HEK293 (cell line): ENCODE measurements around the gene AKT1.

ENCODE experiments used
- GLI2 ChIP-seq: fragments of 450-650 bp; formaldehyde crosslinking; IDR thresholded peaks from 2 replicates; pipeline ENCODE4; 2017; ENCODE audit warnings: missing biosample characterization, missing genetic modification characterization, low read depth, borderline replicate concordance
- GLIS1 ChIP-seq: fragments of 450-650 bp; formaldehyde crosslinking; IDR thresholded peaks from 2 replicates; pipeline ENCODE4 v1.5.1; 2016; ENCODE audit warnings: missing biosample characterization, missing genetic modification characterization
- HIC1 ChIP-seq: fragments of 450-650 bp; formaldehyde crosslinking; IDR thresholded peaks from 2 replicates; pipeline ENCODE4 v1.5.1; 2016; ENCODE audit warnings: missing biosample characterization, missing genetic modification characterization
- HOXA7 ChIP-seq: sonication (generic); formaldehyde crosslinking; IDR thresholded peaks from 2 replicates; pipeline ENCODE4 v1.8.1; 2022; ENCODE audit warnings: missing genetic modification reagents, borderline replicate concordance
- HOXD13 ChIP-seq: sonication (generic); formaldehyde crosslinking; IDR thresholded peaks from 2 replicates; pipeline ENCODE4 v1.8.0; 2022; ENCODE audit warnings: missing genetic modification reagents, borderline replicate concordance
- KLF16 ChIP-seq: fragments of 450-650 bp; formaldehyde crosslinking; IDR thresholded peaks from 2 replicates; pipeline ENCODE4 v1.5.1; 2017; ENCODE audit warnings: missing biosample characterization, missing genetic modification characterization
- MYNN ChIP-seq: fragments of 450-650 bp; formaldehyde crosslinking; IDR thresholded peaks from 2 replicates; pipeline ENCODE4 v1.5.1; 2016; ENCODE audit warnings: missing biosample characterization, missing genetic modification characterization, borderline replicate concordance
- SCRT2 ChIP-seq: fragments of 450-650 bp; formaldehyde crosslinking; IDR thresholded peaks from 2 replicates; pipeline ENCODE4 v1.5.1; 2016; ENCODE audit warnings: missing biosample characterization, missing genetic modification characterization
- YY1 ChIP-seq: fragments of 450-650 bp; formaldehyde crosslinking; IDR thresholded peaks from 2 replicates; pipeline ENCODE4 v1.5.1; 2018; ENCODE audit warnings: missing biosample characterization, missing genetic modification characterization
- ZBTB1 ChIP-seq: fragments of 450-650 bp; formaldehyde crosslinking; IDR thresholded peaks from 2 replicates; pipeline ENCODE4 v1.5.1; 2016; ENCODE audit warnings: missing biosample characterization, missing genetic modification characterization
- ZBTB20 ChIP-seq: fragments of 450-650 bp; formaldehyde crosslinking; IDR thresholded peaks from 2 replicates; pipeline ENCODE4 v1.5.1; 2016; ENCODE audit warnings: missing biosample characterization, missing genetic modification characterization
- ZBTB7A ChIP-seq: fragments of 450-650 bp; formaldehyde crosslinking; IDR thresholded peaks from 2 replicates; pipeline ENCODE4 v1.5.1; 2016; ENCODE audit warnings: low read depth, missing biosample characterization, missing genetic modification characterization
- ZEB2 ChIP-seq: fragments of 450-650 bp; formaldehyde crosslinking; IDR thresholded peaks from 2 replicates; pipeline ENCODE4 v1.5.1; 2016; ENCODE audit warnings: missing biosample characterization, missing genetic modification characterization
- ZFHX2 ChIP-seq: fragments of 450-650 bp; formaldehyde crosslinking; conservative IDR thresholded peaks from 2 replicates; pipeline ENCODE4 v1.5.1; 2016; ENCODE audit warnings: missing biosample characterization, missing genetic modification characterization
- ZNF10 ChIP-seq: fragments of 450-650 bp; formaldehyde crosslinking; IDR thresholded peaks from 2 replicates; pipeline ENCODE4 v1.5.1; 2017; ENCODE audit warnings: missing biosample characterization, missing genetic modification characterization
- ZNF223 ChIP-seq: fragments of 450-650 bp; formaldehyde crosslinking; IDR thresholded peaks from 2 replicates; pipeline ENCODE4 v1.5.1; 2016; ENCODE audit warnings: missing biosample characterization, missing genetic modification characterization
- ZNF24 ChIP-seq: fragments of 450-650 bp; formaldehyde crosslinking; IDR thresholded peaks from 2 replicates; pipeline ENCODE4 v1.5.1; 2016; ENCODE audit warnings: missing biosample characterization, missing genetic modification characterization
- ZNF394 ChIP-seq: fragments of 450-650 bp; formaldehyde crosslinking; IDR thresholded peaks from 2 replicates; pipeline ENCODE4 v1.5.1; 2016; ENCODE audit warnings: missing biosample characterization, missing genetic modification characterization, mild to moderate bottlenecking, moderate library complexity, borderline replicate concordance
- ZNF521 ChIP-seq: fragments of 450-650 bp; formaldehyde crosslinking; IDR thresholded peaks from 2 replicates; pipeline ENCODE4 v1.5.1; 2017; ENCODE audit warnings: missing biosample characterization, mild to moderate bottlenecking, missing genetic modification characterization
- ZNF549 ChIP-seq: fragments of 450-650 bp; IDR thresholded peaks from 2 replicates; pipeline ENCODE4 v1.5.1; 2018; ENCODE audit warnings: missing biosample characterization, missing genetic modification characterization, mild to moderate bottlenecking, inconsistent platforms, moderate library complexity
- ZNF623 ChIP-seq: fragments of 450-650 bp; formaldehyde crosslinking; IDR thresholded peaks from 2 replicates; pipeline ENCODE4 v1.5.1; 2016; ENCODE audit warnings: missing biosample characterization, missing genetic modification characterization
- ZNF658 ChIP-seq: fragments of 450-650 bp; formaldehyde crosslinking; IDR thresholded peaks from 2 replicates; pipeline ENCODE4; 2016; ENCODE audit warnings: missing biosample characterization, missing genetic modification characterization
- ZNF76 ChIP-seq: fragments of 450-650 bp; formaldehyde crosslinking; IDR thresholded peaks from 2 replicates; pipeline ENCODE4; 2016; ENCODE audit warnings: low read depth, missing biosample characterization, missing genetic modification characterization, borderline replicate concordance
- ZNF768 ChIP-seq: fragments of 450-650 bp; formaldehyde crosslinking; IDR thresholded peaks from 2 replicates; pipeline ENCODE4 v1.5.1; 2018; ENCODE audit warnings: missing biosample characterization, mild to moderate bottlenecking, missing genetic modification characterization
- ZNF830 ChIP-seq: fragments of 450-650 bp; IDR thresholded peaks from 2 replicates; pipeline ENCODE4 v1.5.0; 2018; ENCODE audit warnings: missing biosample characterization, missing genetic modification characterization, low read depth, mild to moderate bottlenecking, moderate library complexity
- ZSCAN16 ChIP-seq: fragments of 450-650 bp; formaldehyde crosslinking; IDR thresholded peaks from 2 replicates; pipeline ENCODE4 v1.5.1; 2016; ENCODE audit warnings: missing biosample characterization, missing genetic modification characterization
- TF ChIP-seq, protein P1 (sequence below): fragments of 450-650 bp; formaldehyde crosslinking; IDR thresholded peaks from 2 replicates; pipeline ENCODE4 v1.5.1; 2016; ENCODE audit warnings: missing biosample characterization, missing genetic modification characterization
- TF ChIP-seq, protein P2 (sequence below): fragments of 450-650 bp; formaldehyde crosslinking; IDR thresholded peaks from 2 replicates; pipeline ENCODE4 v1.5.1; 2016; ENCODE audit warnings: missing biosample characterization, missing genetic modification characterization
- TF ChIP-seq, protein P3 (sequence below): fragments of 450-650 bp; formaldehyde crosslinking; IDR thresholded peaks from 2 replicates; pipeline ENCODE4 v1.5.1; 2016; ENCODE audit warnings: missing biosample characterization, missing genetic modification characterization
- TF ChIP-seq, protein P4 (sequence below): sonication (generic); formaldehyde crosslinking; IDR thresholded peaks from 2 replicates; pipeline ENCODE4 v1.8.1; 2022; ENCODE audit warnings: mild to moderate bottlenecking, moderate library complexity, missing genetic modification reagents

The AKT1 gene

GRCh38 chr14:104800771-104801519 lies 5.4 kb upstream of the AKT1 start, which contains the start of gene ZBTB42 (continued):
- no peak for TF ChIP-seq HOXA7 (CRISPR knock-in tag)
- peak; percentile 74 for TF ChIP-seq ZFHX2 (tag by site-specific recombination)
- no peak for TF ChIP-seq KLF16 (tag by site-specific recombination)
- TF ChIP-seq ZNF830 (tag by site-specific recombination), result no peak
- TF ChIP-seq ZNF24 (tag by site-specific recombination), result no peak
- no peak for TF ChIP-seq HOXD13 (CRISPR knock-in tag)
- no peak for TF ChIP-seq ZBTB7A (tag by site-specific recombination)
- TF ChIP-seq, protein P1, sequence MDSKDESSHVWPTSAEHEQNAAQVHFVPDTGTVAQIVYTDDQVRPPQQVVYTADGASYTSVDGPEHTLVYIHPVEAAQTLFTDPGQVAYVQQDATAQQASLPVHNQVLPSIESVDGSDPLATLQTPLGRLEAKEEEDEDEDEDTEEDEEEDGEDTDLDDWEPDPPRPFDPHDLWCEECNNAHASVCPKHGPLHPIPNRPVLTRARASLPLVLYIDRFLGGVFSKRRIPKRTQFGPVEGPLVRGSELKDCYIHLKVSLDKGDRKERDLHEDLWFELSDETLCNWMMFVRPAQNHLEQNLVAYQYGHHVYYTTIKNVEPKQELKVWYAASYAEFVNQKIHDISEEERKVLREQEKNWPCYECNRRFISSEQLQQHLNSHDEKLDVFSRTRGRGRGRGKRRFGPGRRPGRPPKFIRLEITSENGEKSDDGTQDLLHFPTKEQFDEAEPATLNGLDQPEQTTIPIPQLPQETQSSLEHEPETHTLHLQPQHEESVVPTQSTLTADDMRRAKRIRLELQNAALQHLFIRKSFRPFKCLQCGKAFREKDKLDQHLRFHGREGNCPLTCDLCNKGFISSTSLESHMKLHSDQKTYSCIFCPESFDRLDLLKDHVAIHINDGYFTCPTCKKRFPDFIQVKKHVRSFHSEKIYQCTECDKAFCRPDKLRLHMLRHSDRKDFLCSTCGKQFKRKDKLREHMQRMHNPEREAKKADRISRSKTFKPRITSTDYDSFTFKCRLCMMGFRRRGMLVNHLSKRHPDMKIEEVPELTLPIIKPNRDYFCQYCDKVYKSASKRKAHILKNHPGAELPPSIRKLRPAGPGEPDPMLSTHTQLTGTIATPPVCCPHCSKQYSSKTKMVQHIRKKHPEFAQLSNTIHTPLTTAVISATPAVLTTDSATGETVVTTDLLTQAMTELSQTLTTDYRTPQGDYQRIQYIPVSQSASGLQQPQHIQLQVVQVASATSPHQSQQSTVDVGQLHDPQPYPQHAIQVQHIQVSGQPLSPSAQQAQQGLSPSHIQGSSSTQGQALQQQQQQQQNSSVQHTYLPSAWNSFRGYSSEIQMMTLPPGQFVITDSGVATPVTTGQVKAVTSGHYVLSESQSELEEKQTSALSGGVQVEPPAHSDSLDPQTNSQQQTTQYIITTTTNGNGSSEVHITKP (tag by site-specific recombination), result no peak
- TF ChIP-seq, protein P2, sequence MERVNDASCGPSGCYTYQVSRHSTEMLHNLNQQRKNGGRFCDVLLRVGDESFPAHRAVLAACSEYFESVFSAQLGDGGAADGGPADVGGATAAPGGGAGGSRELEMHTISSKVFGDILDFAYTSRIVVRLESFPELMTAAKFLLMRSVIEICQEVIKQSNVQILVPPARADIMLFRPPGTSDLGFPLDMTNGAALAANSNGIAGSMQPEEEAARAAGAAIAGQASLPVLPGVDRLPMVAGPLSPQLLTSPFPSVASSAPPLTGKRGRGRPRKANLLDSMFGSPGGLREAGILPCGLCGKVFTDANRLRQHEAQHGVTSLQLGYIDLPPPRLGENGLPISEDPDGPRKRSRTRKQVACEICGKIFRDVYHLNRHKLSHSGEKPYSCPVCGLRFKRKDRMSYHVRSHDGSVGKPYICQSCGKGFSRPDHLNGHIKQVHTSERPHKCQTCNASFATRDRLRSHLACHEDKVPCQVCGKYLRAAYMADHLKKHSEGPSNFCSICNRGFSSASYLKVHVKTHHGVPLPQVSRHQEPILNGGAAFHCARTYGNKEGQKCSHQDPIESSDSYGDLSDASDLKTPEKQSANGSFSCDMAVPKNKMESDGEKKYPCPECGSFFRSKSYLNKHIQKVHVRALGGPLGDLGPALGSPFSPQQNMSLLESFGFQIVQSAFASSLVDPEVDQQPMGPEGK (tag by site-specific recombination), result peak; percentile 50
- no peak for TF ChIP-seq ZNF10
- peak; percentile 51; the same call in 1 of the 2 replicates for TF ChIP-seq GLIS1
- TF ChIP-seq, protein P3, sequence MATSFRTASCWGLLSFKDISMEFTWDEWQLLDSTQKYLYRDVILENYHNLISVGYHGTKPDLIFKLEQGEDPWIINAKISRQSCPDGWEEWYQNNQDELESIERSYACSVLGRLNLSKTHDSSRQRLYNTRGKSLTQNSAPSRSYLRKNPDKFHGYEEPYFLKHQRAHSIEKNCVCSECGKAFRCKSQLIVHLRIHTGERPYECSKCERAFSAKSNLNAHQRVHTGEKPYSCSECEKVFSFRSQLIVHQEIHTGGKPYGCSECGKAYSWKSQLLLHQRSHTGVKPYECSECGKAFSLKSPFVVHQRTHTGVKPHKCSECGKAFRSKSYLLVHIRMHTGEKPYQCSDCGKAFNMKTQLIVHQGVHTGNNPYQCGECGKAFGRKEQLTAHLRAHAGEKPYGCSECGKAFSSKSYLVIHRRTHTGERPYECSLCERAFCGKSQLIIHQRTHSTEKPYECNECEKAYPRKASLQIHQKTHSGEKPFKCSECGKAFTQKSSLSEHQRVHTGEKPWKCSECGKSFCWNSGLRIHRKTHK (tag by site-specific recombination), result no peak
- 0 out of 2 replicates have a peak, but pooled peaks have one; percentile 28 for TF ChIP-seq ZNF76
- no peak for TF ChIP-seq ZNF223 (tag by site-specific recombination)
- no peak for TF ChIP-seq ZNF521 (tag by site-specific recombination)
- TF ChIP-seq GLI2 (tag by site-specific recombination), result no peak
- TF ChIP-seq ZSCAN16 (tag by site-specific recombination), result no peak
- no peak for TF ChIP-seq ZNF658 (tag by site-specific recombination)
- TF ChIP-seq ZNF623 (tag by site-specific recombination), result no peak
- TF ChIP-seq, protein P4, sequence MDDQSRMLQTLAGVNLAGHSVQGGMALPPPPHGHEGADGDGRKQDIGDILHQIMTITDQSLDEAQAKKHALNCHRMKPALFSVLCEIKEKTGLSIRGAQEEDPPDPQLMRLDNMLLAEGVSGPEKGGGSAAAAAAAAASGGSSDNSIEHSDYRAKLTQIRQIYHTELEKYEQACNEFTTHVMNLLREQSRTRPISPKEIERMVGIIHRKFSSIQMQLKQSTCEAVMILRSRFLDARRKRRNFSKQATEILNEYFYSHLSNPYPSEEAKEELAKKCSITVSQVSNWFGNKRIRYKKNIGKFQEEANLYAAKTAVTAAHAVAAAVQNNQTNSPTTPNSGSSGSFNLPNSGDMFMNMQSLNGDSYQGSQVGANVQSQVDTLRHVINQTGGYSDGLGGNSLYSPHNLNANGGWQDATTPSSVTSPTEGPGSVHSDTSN (CRISPR knock-in tag), result no peak
- peak; percentile 73 for TF ChIP-seq ZBTB20 (tag by site-specific recombination)
- no peak for TF ChIP-seq ZNF768 (tag by site-specific recombination)
- TF ChIP-seq ZNF394 (tag by site-specific recombination), result no peak
- TF ChIP-seq YY1, result no peak
- peak; percentile 37; the same call in 1 of the 2 replicates for TF ChIP-seq ZEB2
- TF ChIP-seq ZBTB1, result no peak
- no peak for TF ChIP-seq MYNN (tag by site-specific recombination)
- no peak for TF ChIP-seq ZNF549 (tag by site-specific recombination)
- TF ChIP-seq HIC1 (tag by site-specific recombination), result no peak
- TF ChIP-seq SCRT2 (tag by site-specific recombination), result no peak
